A549 (cell line): ENCODE measurements around the gene LSM14B. TPM values are rescaled to one million over a fixed set of nuclear protein-coding genes. Genes with fewer than 3 reads are reported as not detected.

Experiments used
- ATAC-seq, 2 experiments: fragments of 200-7000 bp in 1 of 2; fragments of >200 bp in 1 of 2; cut with Nextera tagmentation in 1 of 2; cut with Tn5 transposase in 1 of 2; 3 replicates each; pipeline versions ENCODE4 v1.8.0 to v1.9.1; 2018 to 2020; ENCODE audit warnings: mild to moderate bottlenecking in 1 of 2, moderate library complexity in 1 of 2
- CTCF ChIA-PET: fragments of 300-600 bp; sonication (Branson Sonifier 250); formaldehyde crosslinking; extraction: SDS; loops from one replicate; lab custom pipeline; 2021; ENCODE audit warnings: antibody characterized with exemption, inconsistent platforms; lab: Yijun Ruan, JAX
- POLR2A ChIA-PET: fragments of 350-600 bp; formaldehyde crosslinking; extraction: SDS; loops from one replicate; lab custom pipeline; 2021; ENCODE audit warnings: antibody characterized with exemption, inconsistent platforms; lab: Yijun Ruan, JAX
- DNase-seq, 2 experiments: peaks; one replicate each; pipeline versions ENCODE4 v3.0.0 to v3.0.0-alpha.2; 2011 to 2016; ENCODE audit warnings: low read depth in 1 of 2, low spot score in 1 of 2
- FAIRE-seq: peaks from 2 replicates; lab custom pipeline; 2011; peaks lifted over from hg19 to GRCh38; lab: Jason Lieb, UNC
- H3K27ac ChIP-seq, 2 experiments: fragments of >200 bp; sonication (Bioruptor Twin); formaldehyde crosslinking; 3 replicates each; pipeline ENCODE4 v1.5.1; 2016 to 2017
- H3K4me1 ChIP-seq: fragments of >200 bp; sonication (Bioruptor Twin); formaldehyde crosslinking; 3 replicates; pipeline ENCODE4 v1.6.1; 2016
- H3K4me2 ChIP-seq: fragments of >200 bp; sonication (Bioruptor Twin); formaldehyde crosslinking; 3 replicates; pipeline ENCODE4 v1.6.1; 2016
- H3K4me3 ChIP-seq: fragments of >200 bp; sonication (Bioruptor Twin); formaldehyde crosslinking; 3 replicates; pipeline ENCODE4 v1.5.1; 2016
- H3K9me3 ChIP-seq: fragments of >200 bp; sonication (Bioruptor Twin); formaldehyde crosslinking; 3 replicates; pipeline ENCODE4 v1.6.1; 2016
- CBX2 ChIP-seq: fragments of 200-600 bp; sonication (generic); IDR thresholded peaks from 2 replicates; pipeline ENCODE4 v1.6.1; 2016; ENCODE audit warnings: low read depth, mild to moderate bottlenecking, borderline replicate concordance
- CHD2 ChIP-seq: fragments of 150-350 bp; IDR thresholded peaks from 2 replicates; pipeline ENCODE4 v1.6.1; 2014; ENCODE audit warnings: low read length; ENCODE audit not compliant: partially characterized antibody
- EHMT2 ChIP-seq: fragments of 200-600 bp; sonication (generic); IDR thresholded peaks from 2 replicates; pipeline ENCODE4 v1.6.1; 2016; ENCODE audit warnings: antibody characterized with exemption, low read depth, mild to moderate bottlenecking, moderate library complexity
- FOSB ChIP-seq: fragments of 250-450 bp; sonication (Bioruptor Pico); IDR thresholded peaks from 2 replicates; pipeline ENCODE4 v1.5.0; 2020; ENCODE audit warnings: mild to moderate bottlenecking, moderate library complexity
- KDM1A ChIP-seq: fragments of 200-600 bp; sonication (generic); IDR thresholded peaks from 2 replicates; pipeline ENCODE4 v1.6.1; 2016; ENCODE audit warnings: low read depth, mild to moderate bottlenecking
- MAFK ChIP-seq: fragments of 450-650 bp; IDR thresholded peaks from 2 replicates; pipeline ENCODE4 v1.6.1; 2014; ENCODE audit not compliant: partially characterized antibody
- MAZ ChIP-seq: fragments of 150-350 bp; IDR thresholded peaks from 2 replicates; pipeline ENCODE4 v1.6.1; 2014; ENCODE audit warnings: antibody characterized with exemption, low read depth, low read length, borderline replicate concordance
- PHF8 ChIP-seq: fragments of 200-600 bp; sonication (generic); IDR thresholded peaks from 2 replicates; pipeline ENCODE4 v1.6.1; 2016; ENCODE audit warnings: low read depth, mild to moderate bottlenecking, antibody characterized with exemption, moderate library complexity, borderline replicate concordance
- POLR2AphosphoS2 ChIP-seq: conservative IDR thresholded peaks from 2 replicates; pipeline ENCODE4 v1.6.1; 2012; ENCODE audit warnings: low read length, improper control_type of control experiment, inconsistent platforms
- RAD21 ChIP-seq, 2 experiments: fragments of >200 bp in 1 of 2; sonication (Bioruptor Twin) in 1 of 2; formaldehyde crosslinking in 1 of 2; IDR thresholded peaks in 1 of 2; conservative IDR thresholded peaks in 1 of 2; 2 replicates in 1 of 2; 3 replicates in 1 of 2; pipeline ENCODE4 v1.6.1; 2012 to 2018; ENCODE audit warnings: inconsistent platforms in 1 of 2
- RCOR1 ChIP-seq: fragments of 150-350 bp; IDR thresholded peaks from 2 replicates; pipeline ENCODE4 v1.6.1; 2014; ENCODE audit warnings: antibody characterized with exemption, low read length, low read depth
- SMC3 ChIP-seq: fragments of >200 bp; sonication (Bioruptor Twin); formaldehyde crosslinking; IDR thresholded peaks from 3 replicates; pipeline ENCODE4 v1.6.1; 2018; ENCODE audit warnings: inconsistent platforms
- SREBF2 ChIP-seq: fragments of 450-650 bp; IDR thresholded peaks from 2 replicates; pipeline ENCODE4 v1.6.1; 2014; ENCODE audit warnings: mild to moderate bottlenecking, moderate library complexity
- ZC3H11A ChIP-seq: fragments of 450-650 bp; IDR thresholded peaks from 2 replicates; pipeline ENCODE4 v1.6.1; 2014; ENCODE audit warnings: antibody characterized with exemption, mild to moderate bottlenecking
- ZSCAN20 ChIP-seq: fragments of 250-450 bp; sonication (Bioruptor Pico); IDR thresholded peaks from 2 replicates; pipeline ENCODE4 v1.8.0; 2022; ENCODE audit warnings: mild to moderate bottlenecking, moderate library complexity
- WGBS: methylation state at CpG from one replicate; pipeline ENCODE4 v1.1.6; 2017; ENCODE audit errors: missing lambda C conversion rate; 5-methylcytosine and 5-hydroxymethylcytosine counted together
- polyA plus RNA-seq, 4 experiments: library from polyadenylated mRNA; depleted of rRNA in 3 of 4; stranded (reverse); fragments of >200 nt; fragmentation: RNase III in 1 of 4; extraction: RNeasy Plus Mini Kit Qiagen cat#74134 plus additional on column Dnase treatment in 1 of 4; gene quantifications; 2 replicates in 3 of 4; 3 replicates in 1 of 4; pipeline ENCODE4 v1.2.3, GENCODE V29; 2011 to 2017
- TF ChIP-seq, protein P1 (sequence below): fragments of 250-450 bp; sonication (Bioruptor Pico); IDR thresholded peaks from 2 replicates; pipeline ENCODE4 v1.5.0; 2020; ENCODE audit warnings: low read depth, mild to moderate bottlenecking, moderate library complexity
- TF ChIP-seq, protein P2 (sequence below): fragments of 150-350 bp; IDR thresholded peaks from 2 replicates; pipeline ENCODE4 v1.6.1; 2014; ENCODE audit warnings: low read depth, mild to moderate bottlenecking, low read length
- TF ChIP-seq, protein P3 (sequence below): fragments of 250-450 bp; sonication (Bioruptor Pico); IDR thresholded peaks from 2 replicates; pipeline ENCODE4 v1.5.0; 2021; ENCODE audit warnings: mild to moderate bottlenecking, moderate library complexity, borderline replicate concordance
- TF ChIP-seq, protein P4 (sequence below): fragments of >200 bp; sonication (Bioruptor Twin); formaldehyde crosslinking; IDR thresholded peaks from 3 replicates; pipeline ENCODE4 v1.6.1; 2016
- TF ChIP-seq, protein P5 (sequence below): IDR thresholded peaks from 2 replicates; pipeline ENCODE4 v1.6.1; 2012; ENCODE audit warnings: low read depth, borderline replicate concordance
- TF ChIP-seq, protein P6 (sequence below): IDR thresholded peaks from 2 replicates; pipeline ENCODE4 v1.6.1; 2012

Gene LSM14B
- polyA plus RNA-seq, 2 of the 4 experiments (the other 2 are of a cell fraction) = 22.7 to 28.1 TPM

DNA sequence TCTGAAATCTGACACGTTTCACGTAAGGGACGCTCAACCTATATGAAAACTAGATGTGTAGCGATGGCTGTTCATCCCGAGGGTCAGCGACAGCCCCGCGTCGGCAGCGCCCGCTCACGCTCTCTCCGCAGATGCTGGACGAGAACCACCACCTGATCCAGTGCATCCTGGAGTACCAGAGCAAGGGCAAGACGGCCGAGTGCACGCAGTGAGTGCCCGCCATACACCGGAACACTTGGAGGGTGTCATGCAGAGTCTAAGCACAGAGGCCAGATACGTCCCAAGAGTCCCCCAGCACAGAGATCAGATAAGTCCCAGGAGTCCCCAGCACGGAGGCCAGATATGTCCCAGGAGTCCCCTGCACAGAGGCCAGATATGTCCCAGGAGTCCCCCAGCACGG lies 36.3 kb downstream of the LSM14B start:
- WGBS = 93% methylated on average over 22 of the region's 22 CpGs
- no peak for FAIRE-seq
- CTCF ChIA-PET = interaction anchor here (1.5 kb wide), 1 partner anchor 148 kb away, joined by 5 read pairs; no protein-coding TSS in a partner anchor
- H3K4me3 ChIP-seq = no peak overlapping the region
- H3K4me2 ChIP-seq = no peak overlapping the region
- no peak for ATAC-seq
- DNase-seq = no peak
- H3K4me1 ChIP-seq = peaks cover 18% of the 10 kb centered on the region
- H3K27ac ChIP-seq = no peak overlapping the region
- POLR2A ChIA-PET = no interaction called here
- H3K9me3 ChIP-seq = peaks cover under 1% of the 10 kb centered on the region; the same call in 1 of the 3 replicates
- TF ChIP-seq MAZ (no peak), SMC3 (no peak), FOSB (CRISPR knock-in tag) (no peak), PHF8 (no peak)
- TF ChIP-seq, protein P1, sequence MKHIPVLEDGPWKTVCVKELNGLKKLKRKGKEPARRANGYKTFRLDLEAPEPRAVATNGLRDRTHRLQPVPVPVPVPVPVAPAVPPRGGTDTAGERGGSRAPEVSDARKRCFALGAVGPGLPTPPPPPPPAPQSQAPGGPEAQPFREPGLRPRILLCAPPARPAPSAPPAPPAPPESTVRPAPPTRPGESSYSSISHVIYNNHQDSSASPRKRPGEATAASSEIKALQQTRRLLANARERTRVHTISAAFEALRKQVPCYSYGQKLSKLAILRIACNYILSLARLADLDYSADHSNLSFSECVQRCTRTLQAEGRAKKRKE = no peak

DNA sequence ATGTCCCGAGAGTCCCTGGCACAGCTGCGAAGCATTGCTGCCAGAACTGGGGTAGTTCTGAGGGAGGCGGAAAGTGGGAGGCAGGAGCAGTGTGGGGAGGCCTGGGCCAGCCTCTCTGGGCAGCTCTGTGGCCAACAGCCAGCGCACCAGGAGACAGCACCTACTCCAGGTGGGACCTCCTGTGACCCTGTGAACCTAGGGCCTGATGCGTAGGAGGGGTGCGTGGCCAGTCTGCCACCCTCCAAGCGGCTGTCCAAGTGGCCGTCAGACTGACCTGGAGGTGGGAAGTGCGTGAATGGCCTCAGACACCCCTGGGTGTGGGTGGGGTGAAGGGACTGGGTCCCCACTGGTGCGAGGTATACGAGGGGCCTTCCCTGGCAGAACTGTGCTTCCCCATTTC lies 36.8 kb downstream of the LSM14B start:
- WGBS = 96% methylated on average over 11 of the region's 11 CpGs
- Histone ChIP-seq H3K4me1 (peaks cover 18% of the 10 kb centered on the region), H3K4me2 (no peak overlapping the region), H3K9me3 (no peaks in the 10 kb centered on the region), H3K27ac (no peak overlapping the region), H3K4me3 (no peak overlapping the region)
- FAIRE-seq = no peak
- no peak for DNase-seq
- ChIA-PET CTCF (interaction anchor here (1.5 kb wide), 1 partner anchor 148 kb away, joined by 5 read pairs; no protein-coding TSS in a partner anchor), POLR2A (no interaction called here)
- TF ChIP-seq RAD21 (conservative IDR thresholded peaks at IDR 0.05 in 1 of 2, IDR thresholded peaks at IDR 0.05 in 1 of 2) = no peak
- TF ChIP-seq, protein P2, sequence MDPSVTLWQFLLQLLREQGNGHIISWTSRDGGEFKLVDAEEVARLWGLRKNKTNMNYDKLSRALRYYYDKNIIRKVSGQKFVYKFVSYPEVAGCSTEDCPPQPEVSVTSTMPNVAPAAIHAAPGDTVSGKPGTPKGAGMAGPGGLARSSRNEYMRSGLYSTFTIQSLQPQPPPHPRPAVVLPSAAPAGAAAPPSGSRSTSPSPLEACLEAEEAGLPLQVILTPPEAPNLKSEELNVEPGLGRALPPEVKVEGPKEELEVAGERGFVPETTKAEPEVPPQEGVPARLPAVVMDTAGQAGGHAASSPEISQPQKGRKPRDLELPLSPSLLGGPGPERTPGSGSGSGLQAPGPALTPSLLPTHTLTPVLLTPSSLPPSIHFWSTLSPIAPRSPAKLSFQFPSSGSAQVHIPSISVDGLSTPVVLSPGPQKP = no peak
- no peak for TF ChIP-seq MAFK
- TF ChIP-seq SREBF2 = no peak
- no peak for TF ChIP-seq CHD2
- no peak for TF ChIP-seq ZSCAN20 (CRISPR knock-in tag)
- TF ChIP-seq KDM1A = no peak
- TF ChIP-seq SMC3 = no peak
- TF ChIP-seq, protein P3, sequence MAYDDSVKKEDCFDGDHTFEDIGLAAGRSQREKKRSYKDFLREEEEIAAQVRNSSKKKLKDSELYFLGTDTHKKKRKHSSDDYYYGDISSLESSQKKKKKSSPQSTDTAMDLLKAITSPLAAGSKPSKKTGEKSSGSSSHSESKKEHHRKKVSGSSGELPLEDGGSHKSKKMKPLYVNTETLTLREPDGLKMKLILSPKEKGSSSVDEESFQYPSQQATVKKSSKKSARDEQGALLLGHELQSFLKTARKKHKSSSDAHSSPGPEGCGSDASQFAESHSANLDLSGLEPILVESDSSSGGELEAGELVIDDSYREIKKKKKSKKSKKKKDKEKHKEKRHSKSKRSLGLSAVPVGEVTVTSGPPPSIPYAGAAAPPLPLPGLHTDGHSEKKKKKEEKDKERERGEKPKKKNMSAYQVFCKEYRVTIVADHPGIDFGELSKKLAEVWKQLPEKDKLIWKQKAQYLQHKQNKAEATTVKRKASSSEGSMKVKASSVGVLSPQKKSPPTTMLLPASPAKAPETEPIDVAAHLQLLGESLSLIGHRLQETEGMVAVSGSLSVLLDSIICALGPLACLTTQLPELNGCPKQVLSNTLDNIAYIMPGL (CRISPR knock-in tag) = no peak
- TF ChIP-seq RCOR1 = no peak
- TF ChIP-seq, protein P4, sequence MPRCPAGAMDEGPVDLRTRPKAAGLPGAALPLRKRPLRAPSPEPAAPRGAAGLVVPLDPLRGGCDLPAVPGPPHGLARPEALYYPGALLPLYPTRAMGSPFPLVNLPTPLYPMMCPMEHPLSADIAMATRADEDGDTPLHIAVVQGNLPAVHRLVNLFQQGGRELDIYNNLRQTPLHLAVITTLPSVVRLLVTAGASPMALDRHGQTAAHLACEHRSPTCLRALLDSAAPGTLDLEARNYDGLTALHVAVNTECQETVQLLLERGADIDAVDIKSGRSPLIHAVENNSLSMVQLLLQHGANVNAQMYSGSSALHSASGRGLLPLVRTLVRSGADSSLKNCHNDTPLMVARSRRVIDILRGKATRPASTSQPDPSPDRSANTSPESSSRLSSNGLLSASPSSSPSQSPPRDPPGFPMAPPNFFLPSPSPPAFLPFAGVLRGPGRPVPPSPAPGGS = no peak
- TF ChIP-seq, protein P1 = no peak
- TF ChIP-seq, protein P5, sequence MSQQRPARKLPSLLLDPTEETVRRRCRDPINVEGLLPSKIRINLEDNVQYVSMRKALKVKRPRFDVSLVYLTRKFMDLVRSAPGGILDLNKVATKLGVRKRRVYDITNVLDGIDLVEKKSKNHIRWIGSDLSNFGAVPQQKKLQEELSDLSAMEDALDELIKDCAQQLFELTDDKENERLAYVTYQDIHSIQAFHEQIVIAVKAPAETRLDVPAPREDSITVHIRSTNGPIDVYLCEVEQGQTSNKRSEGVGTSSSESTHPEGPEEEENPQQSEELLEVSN = no peak
- TF ChIP-seq CBX2 = no peak
- no peak for TF ChIP-seq EHMT2
- TF ChIP-seq, protein P6, sequence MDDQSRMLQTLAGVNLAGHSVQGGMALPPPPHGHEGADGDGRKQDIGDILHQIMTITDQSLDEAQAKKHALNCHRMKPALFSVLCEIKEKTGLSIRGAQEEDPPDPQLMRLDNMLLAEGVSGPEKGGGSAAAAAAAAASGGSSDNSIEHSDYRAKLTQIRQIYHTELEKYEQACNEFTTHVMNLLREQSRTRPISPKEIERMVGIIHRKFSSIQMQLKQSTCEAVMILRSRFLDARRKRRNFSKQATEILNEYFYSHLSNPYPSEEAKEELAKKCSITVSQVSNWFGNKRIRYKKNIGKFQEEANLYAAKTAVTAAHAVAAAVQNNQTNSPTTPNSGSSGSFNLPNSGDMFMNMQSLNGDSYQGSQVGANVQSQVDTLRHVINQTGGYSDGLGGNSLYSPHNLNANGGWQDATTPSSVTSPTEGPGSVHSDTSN = no peak
- TF ChIP-seq POLR2AphosphoS2 = no peak
- TF ChIP-seq ZC3H11A = no peak
- no peak for ATAC-seq
